Heart right ventricle (tissue), 16 donors: ENCODE measurements around the gene TSPAN10. TPM values are rescaled to one million over a fixed set of nuclear protein-coding genes. Genes with fewer than 3 reads are reported as not detected.

ENCODE experiments used
- ATAC-seq, 8 donors: fragments of 200-7000 bp; cut with Tn5 transposase; one replicate each; pipeline ENCODE4 v1.9.1; 2020; ENCODE audit warnings: mild to moderate bottlenecking in 8 of 8, moderate library complexity in 8 of 8, moderate number of reproducible peaks in 1 of 8
- DNase-seq, 2 donors: peaks; one replicate each; pipeline ENCODE4 v3.0.0-alpha.2; 2020
- H3K27ac ChIP-seq, 10 donors: fragments of 200-600 bp; sonication (generic) in 2 of 10; one replicate each; pipeline versions ENCODE4 v1.5.0 to v1.8.0; 2020 to 2022; ENCODE audit warnings: mild to moderate bottlenecking in 3 of 10
- H3K27me3 ChIP-seq, 7 donors: fragments of 200-600 bp; one replicate each; pipeline ENCODE4 v1.8.0; 2021 to 2022; ENCODE audit warnings: mild to moderate bottlenecking in 2 of 7
- H3K36me3 ChIP-seq, 9 donors: fragments of 200-600 bp; sonication (generic) in 1 of 9; one replicate each; pipeline versions ENCODE4 v1.5.0 to v1.8.0; 2020 to 2022; ENCODE audit warnings: mild to moderate bottlenecking in 2 of 9
- H3K4me1 ChIP-seq, 9 donors: fragments of 200-600 bp; sonication (generic) in 1 of 9; one replicate each; pipeline versions ENCODE4 v1.5.0 to v1.8.0; 2020 to 2022; ENCODE audit warnings: mild to moderate bottlenecking in 4 of 9
- H3K4me3 ChIP-seq, 10 donors: fragments of 200-600 bp; sonication (generic) in 2 of 10; one replicate each; pipeline versions ENCODE4 v1.5.0 to v1.8.0; 2020 to 2022; ENCODE audit warnings: mild to moderate bottlenecking in 7 of 10, moderate library complexity in 2 of 10
- H3K9me3 ChIP-seq, 11 donors: fragments of 200-600 bp in 10 of 11; sonication (generic) in 2 of 11; one replicate each; pipeline versions ENCODE4 v1.5.0 to v1.8.0; 2013 to 2022; ENCODE audit warnings: mild to moderate bottlenecking in 2 of 11, control low read depth in 1 of 11, moderate library complexity in 1 of 11
- CTCF ChIP-seq, 9 donors: fragments of 200-600 bp; sonication (generic) in 2 of 9; IDR thresholded peaks; one replicate each; pipeline versions ENCODE4 v1.5.0 to v1.8.0; 2021 to 2022; ENCODE audit warnings: antibody characterized with exemption in 9 of 9, mild to moderate bottlenecking in 5 of 9, moderate library complexity in 1 of 9
- WGBS, 2 donors: extraction: QIAGEN DNeasy Blood & Tissue Kit; methylation state at CpG; one replicate each; pipeline ENCODE4 v1.1.7; 2013; ENCODE audit warnings: inconsistent platforms in 1 of 2; 5-methylcytosine and 5-hydroxymethylcytosine counted together
- intact Hi-C, 10 donors: fragments of 100-400 bp; cut with DNase I; formaldehyde crosslinking; loops; one replicate each; pipeline versions ENCODE4 v1.11.1 to v1.14.2; 2022
- polyA plus RNA-seq, 2 donors: library from polyadenylated mRNA; stranded (reverse); fragments of 200-250 nt; gene quantifications; one replicate each; pipeline ENCODE4 v1.2.3, GENCODE V29; 2013
- total RNA-seq, 10 donors: library from RNA; stranded (reverse); fragmentation: NEBNext Ultra II Directional in 3 of 10; extraction: Animal tissue kit (Norgen Biotek cat#: 25700) in 3 of 10; gene quantifications; one replicate each; pipeline versions ENCODE4 v1.2.1 to v1.2.4, GENCODE V29; 2021 to 2023
- donor health status: Arrhythmogenic right ventricular cardiomyopathy.
- donor health status: ischemic (EF 13 %, LVEDD 7.1; RV severe dilation, severe dysfunction).
- donor health status: healthy with polysubstance abuse.
- donor health status: DM: no; HTN: yes; CAD: no.
- donor health status: DM: no; HTN: no; CAD: no.
- donor health status: ischemic (EF 25% LVEDD 6.9; RV normal size, moderate dysfunction).
- donor health status: ischemic (EF 25% LVEDD 5.7; RV mildly dilated, moderate dysfunction).
- donor health status: healthy.
- donor health status: DM: yes; HTN: yes; CAD: no.
- donor health status: Ischemic cardiomyopathy.
- donor health status: ischemic (EF 35%, LVEDD 5.7; RV mildly dilated, moderate dysfunction).
- donor health status: nonischemic (EF 11% LVEDD 7.7; RV severe dilation, severe dysfunction).
- donor health status: DM: yes; HTN: yes; CAD: no.
- donor health status: PGD.
- donor health status: ischemic (EF 29% LVEDD 5.4; RV normal size, mild dysfunction).
- donor health status: nonischemic (EF 23%, LVEDD 6.1; RV moderate dilation, normal function).

Gene TSPAN10
- total and polyA plus RNA-seq, 12 donors: 0.12 to 0.57 (median 0.25) TPM

- H3K27ac ChIP-seq: peak overlapping the region in 7 of 10 donors; percentile 1 to 58 (median 28)
- peaks cover 0 to 86% (median 54%) of the 10 kb centered on the region in 9 donors for H3K36me3 ChIP-seq
- WGBS, 2 donors: 44 to 53% methylated on average over 11 of the region's 11 CpGs
- DNase-seq (no peak), ATAC-seq (peak in 6 of 8 donors; percentile 31 to 87 (median 58))
- no peak overlapping the region for H3K4me3 ChIP-seq
- no peak for TF ChIP-seq CTCF (IDR thresholded peaks at IDR 0.05)
- peaks cover 0 to 18% (median 13%) of the 10 kb centered on the region in 9 donors for H3K4me1 ChIP-seq
- H3K27me3 ChIP-seq: no peaks in the 10 kb centered on the region
- no peaks in the 10 kb centered on the region for H3K9me3 ChIP-seq
- intact Hi-C loops: no loop called here
Measured at GRCh38 chr17:81621494-81622130, 15.4 kb upstream of the TSPAN10 start.

GRCh38 chr17:81630274-81630673 is 6.7 kb upstream of the TSPAN10 start:
- no peak for DNase-seq
- TF ChIP-seq CTCF (IDR thresholded peaks at IDR 0.05): no peak
- intact Hi-C loops: no loop called here
- Histone ChIP-seq H3K36me3 (peaks cover 0 to 74% (median 41%) of the 10 kb centered on the region in 9 donors), H3K4me1 (peaks cover 2 to 33% (median 22%) of the 10 kb centered on the region in 9 donors), H3K9me3 (no peaks in the 10 kb centered on the region), H3K27ac (no peak overlapping the region), H3K27me3 (no peaks in the 10 kb centered on the region), H3K4me3 (no peak overlapping the region)
- WGBS, 2 donors: 83 to 85% methylated on average over 8 of the region's 8 CpGs
- no peak for ATAC-seq

GRCh38 chr17:81631482-81631881 is 5.5 kb upstream of the TSPAN10 start:
- DNase-seq (no peak), ATAC-seq (no peak)
- Histone ChIP-seq H3K36me3 (peaks cover 0 to 61% (median 29%) of the 10 kb centered on the region in 9 donors), H3K9me3 (no peaks in the 10 kb centered on the region), H3K4me1 (peaks cover 6 to 45% (median 30%) of the 10 kb centered on the region in 9 donors), H3K27me3 (no peaks in the 10 kb centered on the region), H3K27ac (no peak overlapping the region), H3K4me3 (no peak overlapping the region)
- TF ChIP-seq CTCF (IDR thresholded peaks at IDR 0.05): no peak
- 68 to 69% methylated on average over 7 of the region's 7 CpGs for WGBS, 2 donors
- intact Hi-C loops: no loop called here

- DNase-seq (no peak), ATAC-seq (no peak)
- Histone ChIP-seq H3K4me3 (peak overlapping the region in 9 of 10 donors; percentile 51 to 99 (median 89)), H3K27me3 (no peaks in the 10 kb centered on the region), H3K9me3 (no peaks in the 10 kb centered on the region), H3K27ac (peak overlapping the region in 6 of 10 donors; percentile 92 to 99 (median 96)), H3K4me1 (peaks cover 6 to 52% (median 34%) of the 10 kb centered on the region in 9 donors), H3K36me3 (peaks cover 0 to 22% (median 0%) of the 10 kb centered on the region in 9 donors)
- intact Hi-C loops: no loop called here
- WGBS, 2 donors: 89 to 96% methylated on average over 5 of the region's 5 CpGs
- TF ChIP-seq CTCF (IDR thresholded peaks at IDR 0.05): no peak
Measured at GRCh38 chr17:81635431-81635830, 1.6 kb upstream of the TSPAN10 start.
